NCI-H1694 (cell line): ENCODE measurements around the gene ZYX.
"Not testable (repeated sequence)": the region's sequence is repeated elsewhere in the genome, so short reads cannot be mapped to it uniquely, and the experiment has no call there.

Experiments used
- DNase-seq: peaks from one replicate; lab custom pipeline; 2025; lab: John Stamatoyannopoulos, UW

The ZYX gene

GRCh38 chr7:143385891-143386781 is 5.0 kb downstream of the ZYX start:
- no peak for DNase-seq

GRCh38 chr7:143387156-143387975 is 6.2 kb downstream of the ZYX start:
- DNase-seq: no peak

GRCh38 chr7:143388051-143388450 is 6.9 kb downstream of the ZYX start:
- DNase-seq: no peak

GRCh38 chr7:143388491-143389101 is 7.5 kb downstream of the ZYX start:
- DNase-seq: no peak

- no peak for DNase-seq
These were observed 8.4 kb downstream of the ZYX start for GRCh38 chr7:143389316-143390103.

GRCh38 chr7:143390104-143390772 is 9.1 kb downstream of the ZYX start:
- DNase-seq: no peak

- no peak for DNase-seq
These were observed 9.7 kb downstream of the ZYX start for GRCh38 chr7:143390773-143391317.

GRCh38 chr7:143391462-143392404 is 10.6 kb downstream of the ZYX start:
- no peak for DNase-seq

GRCh38 chr7:143392427-143392826 is 11.3 kb downstream of the ZYX start:
- not testable (repeated sequence) for DNase-seq

GRCh38 chr7:143392875-143393266 is 11.7 kb downstream of the ZYX start:
- DNase-seq: no peak

- DNase-seq: no peak
These were observed 12.3 kb downstream of the ZYX start for GRCh38 chr7:143393267-143394041.

GRCh38 chr7:143394068-143394467 is 12.9 kb downstream of the ZYX start:
- DNase-seq: no peak

GRCh38 chr7:143394777-143395176 is 13.6 kb downstream of the ZYX start:
- no peak for DNase-seq

GRCh38 chr7:143395187-143396149 is 14.3 kb downstream of the ZYX start:
- no peak for DNase-seq

- DNase-seq: no peak
These were observed 15.0 kb downstream of the ZYX start for GRCh38 chr7:143396182-143396581.

GRCh38 chr7:143396625-143397556 is 15.7 kb downstream of the ZYX start:
- DNase-seq: no peak
